ENCODE measurements around the gene FKBP8.

- TF ChIP-seq EZH2phosphoT487 (IDR thresholded peaks at IDR 0.05; ENCODE audit: borderline replicate concordance, low read depth, low read length) (no peak), CTCF (conservative IDR thresholded peaks at IDR 0.05; ENCODE audit: low read length) (no peak)
These were observed 31.4 kb upstream of the FKBP8 start for GRCh38 chr19:18574691-18575291.
